HG02759 (cell line): ENCODE results near the gene SYNPO.

Experiments used
- ATAC-seq: cut with Tn5 transposase; IDR thresholded peaks from one replicate; pipeline ENCODE4 v1.9.1; 2021; ENCODE audit warnings: mild to moderate bottlenecking, moderate library complexity; ENCODE audit not compliant: unreplicated experiment

SYNPO gene

DNA sequence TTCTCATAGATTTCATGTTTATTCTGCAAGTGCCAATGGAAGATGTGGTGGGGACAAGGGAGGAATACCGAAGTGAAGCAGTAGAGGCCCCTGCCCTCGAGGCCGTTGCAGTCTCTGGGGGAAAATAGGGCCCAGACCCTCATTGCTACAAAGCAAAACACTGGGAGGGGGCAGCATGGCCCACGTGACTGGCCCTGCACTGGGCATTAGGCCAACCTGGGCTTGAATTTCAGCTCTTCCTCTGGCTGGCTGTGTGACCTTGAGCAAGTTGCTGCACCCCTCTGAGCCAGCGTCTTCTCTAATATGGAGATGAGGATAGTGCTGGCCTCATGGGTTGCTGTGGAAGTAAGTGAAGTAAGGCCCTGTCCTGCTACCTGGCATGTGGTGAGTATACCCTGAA is 709 bp upstream of the SYNPO start:
- no peak for ATAC-seq

DNA sequence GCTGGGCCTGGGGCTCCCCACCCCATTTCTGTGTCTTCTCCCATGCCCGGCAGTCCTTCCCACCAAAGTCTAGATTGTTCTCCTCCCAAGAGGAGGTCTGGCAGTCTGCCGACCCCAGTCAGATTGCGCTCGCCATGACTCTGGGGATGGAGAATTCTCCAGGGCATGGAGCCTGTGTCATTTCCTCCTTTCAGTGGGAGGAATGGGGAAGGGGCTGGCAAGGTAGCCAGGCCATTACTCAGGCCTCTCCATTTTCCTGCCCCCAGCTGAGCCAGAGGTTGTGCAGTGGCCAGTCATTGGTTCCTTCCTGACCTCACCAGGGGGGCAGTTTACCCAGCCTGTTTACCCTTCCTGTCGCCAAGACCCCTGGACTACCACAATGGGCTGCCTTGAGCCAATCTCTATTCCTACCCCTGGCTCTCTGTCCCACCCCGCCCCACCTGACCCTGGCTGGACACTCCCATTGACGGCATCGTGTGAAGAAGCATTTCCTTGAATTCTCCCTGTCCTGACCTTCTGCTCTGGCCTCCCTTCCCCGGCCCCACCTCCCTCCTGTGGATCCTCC is 628 bp downstream of the SYNPO start:
- ATAC-seq = no peak

DNA sequence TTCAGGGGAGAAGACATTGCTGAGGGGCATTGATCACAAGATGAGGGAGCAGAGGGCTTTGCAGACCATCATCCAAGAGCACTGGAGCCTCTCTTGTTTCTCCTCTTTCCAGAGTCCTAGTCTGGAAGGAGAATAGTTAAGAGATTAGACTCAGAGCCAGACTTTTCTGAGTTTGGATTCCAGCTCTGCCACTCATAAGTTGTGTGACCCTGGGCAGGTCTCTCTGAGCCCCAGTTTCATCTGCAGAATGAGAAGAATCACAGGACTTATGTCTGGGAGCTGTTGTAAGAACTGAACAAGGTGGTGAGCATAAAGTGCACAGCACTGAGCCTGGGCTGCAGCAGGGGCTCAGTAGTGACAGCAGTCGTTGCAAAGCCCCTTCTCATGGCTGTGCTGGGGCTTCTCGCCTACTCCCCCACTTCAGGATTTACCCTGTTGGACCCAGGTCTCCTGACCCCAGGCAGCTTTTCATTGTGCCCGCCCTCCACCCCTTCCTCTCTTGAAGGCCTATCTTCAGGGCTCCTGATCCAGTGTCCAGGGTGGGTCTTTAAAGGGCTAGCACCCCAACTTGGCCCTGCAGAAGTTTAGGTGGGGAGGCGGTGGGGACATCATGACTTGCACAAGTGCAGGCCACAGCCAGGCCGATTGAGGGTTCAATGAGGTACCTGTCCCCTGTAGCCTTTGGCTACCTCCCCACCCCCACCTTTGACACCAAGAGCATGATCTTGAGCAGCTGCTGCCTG is 1.5 kb downstream of the SYNPO start:
- no peak for ATAC-seq

DNA sequence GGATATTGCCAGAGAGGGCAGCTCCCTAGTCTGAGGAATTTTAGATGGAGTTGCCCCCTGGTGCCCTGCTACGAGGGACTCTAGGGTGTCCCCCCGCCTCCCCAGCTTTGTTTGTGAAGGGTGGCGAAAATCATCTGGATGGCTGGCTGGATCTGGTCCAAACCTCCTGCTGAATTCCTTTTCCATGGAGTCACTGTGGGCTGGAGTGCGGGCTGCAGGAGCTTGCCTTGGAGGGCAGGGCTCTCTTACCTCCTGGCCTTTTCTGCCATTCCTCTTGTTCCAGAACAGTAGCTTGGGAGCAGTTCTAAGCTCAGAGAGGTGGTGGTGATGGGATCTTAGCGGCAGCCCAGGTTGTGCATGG is 2.1 kb downstream of the SYNPO start:
- no peak for ATAC-seq

DNA sequence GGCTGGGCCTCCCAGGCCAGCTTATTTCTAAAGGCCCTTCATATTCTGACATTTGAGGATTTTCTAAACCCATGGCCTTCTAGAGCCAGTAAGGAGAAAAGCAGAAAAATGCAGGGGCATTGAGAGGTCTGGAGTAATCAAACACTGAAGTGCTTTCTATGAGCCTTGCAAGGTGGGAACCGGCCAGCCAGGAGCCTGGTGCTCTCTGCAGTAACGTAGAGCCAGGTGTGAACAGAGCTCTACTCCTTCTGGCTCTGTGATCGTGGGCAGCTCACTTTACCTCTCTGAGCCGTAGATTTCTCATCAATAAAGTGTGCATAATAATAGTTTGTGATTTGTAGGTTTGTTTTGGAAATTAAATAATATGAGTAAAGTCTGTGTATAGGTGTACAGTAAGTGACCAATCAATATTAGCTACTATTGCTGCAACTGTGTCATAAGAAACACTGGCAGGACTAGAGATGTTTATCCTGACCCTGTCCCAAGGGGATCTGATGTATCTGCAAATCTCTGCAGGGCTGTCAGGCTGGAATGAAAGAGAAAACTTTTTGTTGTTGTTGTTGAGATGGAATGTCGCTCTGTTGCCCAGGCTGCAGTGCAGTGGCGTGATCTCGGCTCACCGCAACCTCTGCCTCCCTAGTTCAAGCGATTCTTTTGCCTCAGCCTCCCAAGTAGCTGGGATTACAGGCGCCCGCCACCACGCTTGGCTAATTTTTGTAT is 2.7 kb downstream of the SYNPO start:
- ATAC-seq = no peak

DNA sequence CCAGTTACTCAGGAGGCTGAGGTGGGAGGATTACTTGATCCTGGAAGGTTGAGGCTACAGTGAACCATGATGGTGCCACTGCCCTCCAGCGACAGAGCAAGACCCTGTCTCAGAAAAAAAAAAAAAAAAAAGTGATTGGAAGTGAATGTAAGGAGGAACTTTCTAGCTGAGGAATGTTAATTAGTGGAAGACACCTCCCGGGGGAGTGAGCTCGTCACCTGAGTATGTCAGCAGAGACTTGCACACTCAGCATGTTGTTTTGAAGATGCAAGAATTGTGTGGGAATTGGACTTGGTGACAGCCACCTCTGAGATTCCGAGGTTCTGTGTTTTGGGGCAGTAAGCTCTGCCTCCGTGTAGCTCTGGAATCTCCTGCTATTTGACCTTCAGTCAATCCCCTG is 3.6 kb downstream of the SYNPO start:
- ATAC-seq = no peak

DNA sequence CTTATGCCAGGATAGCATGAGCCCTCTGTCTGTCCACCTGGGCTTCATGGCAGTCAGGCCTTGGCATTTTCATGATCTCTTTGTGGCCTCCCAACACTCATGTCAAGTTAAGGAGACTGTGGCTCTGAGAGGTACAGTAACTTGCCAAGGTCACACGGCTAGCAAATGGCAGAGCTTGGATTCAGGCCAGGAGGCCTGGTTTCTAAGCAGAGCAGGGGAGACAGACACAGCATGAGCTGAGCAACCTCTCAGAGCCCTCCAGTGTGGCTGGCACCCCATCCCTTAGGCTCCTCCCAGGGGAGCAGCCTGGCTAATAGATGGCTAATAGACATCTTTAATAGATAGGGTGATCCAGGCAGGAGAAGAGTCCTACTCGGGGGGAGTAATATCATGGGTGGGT is 4.1 kb downstream of the SYNPO start:
- ATAC-seq = no peak

DNA sequence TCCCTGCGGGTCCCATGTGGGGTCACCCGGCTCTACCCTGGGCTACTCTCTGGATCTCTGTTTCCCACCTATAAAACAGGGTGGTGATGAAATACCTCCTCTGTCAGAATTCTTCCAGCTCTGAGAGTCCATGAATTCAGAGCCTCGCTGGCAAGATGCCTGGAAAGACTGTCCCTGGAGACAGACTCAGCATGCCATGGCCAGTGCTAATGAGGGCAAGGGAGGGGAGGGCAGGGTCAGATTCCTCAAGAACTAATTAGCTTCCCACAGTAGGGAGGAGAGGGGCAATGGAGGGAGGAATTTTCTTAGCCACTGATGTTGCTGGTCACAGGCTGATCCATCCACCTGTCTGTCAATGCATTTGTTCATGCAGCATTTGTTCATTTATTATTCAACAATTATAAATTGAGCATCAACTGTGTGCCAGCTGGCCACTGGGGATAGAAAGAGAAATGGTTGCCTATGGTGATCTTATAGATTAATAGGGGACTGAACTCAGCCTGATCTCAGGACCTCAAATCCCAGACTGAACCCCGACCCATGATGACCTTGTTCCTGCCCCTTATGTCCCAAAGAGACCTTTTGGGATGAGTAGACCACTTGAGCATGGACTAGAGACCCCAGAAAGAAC is 4.7 kb downstream of the SYNPO start:
- ATAC-seq = no peak

DNA sequence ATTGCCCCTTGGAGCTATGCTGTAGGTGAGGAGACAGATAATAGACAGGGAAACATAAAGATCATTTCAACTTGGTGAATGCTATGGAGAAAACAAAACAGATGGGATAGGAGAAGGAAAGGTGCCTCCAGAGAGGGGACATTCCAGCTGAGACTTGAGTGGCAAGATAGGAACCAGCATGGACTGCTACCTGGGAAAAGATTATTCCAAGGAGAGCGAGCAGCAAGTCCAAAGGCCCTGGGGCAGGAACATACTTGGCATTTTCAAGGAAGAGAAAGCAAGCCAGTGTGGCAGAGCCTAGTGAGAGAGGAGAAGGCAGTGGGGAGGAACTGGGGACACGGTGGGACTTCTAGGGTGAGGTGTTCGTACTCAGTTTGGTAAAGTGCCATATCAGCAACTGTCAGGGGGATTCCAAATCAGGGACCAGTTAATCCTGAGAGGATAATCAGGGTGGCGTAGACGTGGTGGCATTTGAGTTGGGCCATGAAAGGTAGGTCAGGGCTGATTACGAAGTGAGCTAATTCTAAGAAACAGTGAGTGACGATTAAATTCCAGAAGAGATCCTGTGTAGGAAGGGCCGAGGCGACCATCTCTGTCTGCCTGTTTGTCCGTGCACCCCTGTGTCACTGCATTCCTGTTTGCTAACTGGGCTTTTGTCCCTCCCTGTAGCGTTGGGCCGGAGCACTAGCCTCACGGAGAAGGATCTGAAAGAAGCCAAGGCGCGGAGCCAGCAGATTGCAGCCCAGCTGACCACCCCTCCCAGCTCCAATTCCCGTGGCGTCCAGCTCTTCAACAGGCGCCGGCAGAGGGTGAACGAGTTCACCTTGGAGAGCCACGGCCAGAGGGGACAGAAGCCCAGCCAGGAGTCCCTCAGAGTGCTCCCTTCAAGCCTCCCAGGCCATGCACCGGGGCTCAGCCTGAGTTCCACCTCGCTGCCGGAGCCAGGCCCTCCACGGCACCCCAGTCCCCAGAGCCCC is 7.1 kb downstream of the SYNPO start:
- no peak for ATAC-seq

DNA sequence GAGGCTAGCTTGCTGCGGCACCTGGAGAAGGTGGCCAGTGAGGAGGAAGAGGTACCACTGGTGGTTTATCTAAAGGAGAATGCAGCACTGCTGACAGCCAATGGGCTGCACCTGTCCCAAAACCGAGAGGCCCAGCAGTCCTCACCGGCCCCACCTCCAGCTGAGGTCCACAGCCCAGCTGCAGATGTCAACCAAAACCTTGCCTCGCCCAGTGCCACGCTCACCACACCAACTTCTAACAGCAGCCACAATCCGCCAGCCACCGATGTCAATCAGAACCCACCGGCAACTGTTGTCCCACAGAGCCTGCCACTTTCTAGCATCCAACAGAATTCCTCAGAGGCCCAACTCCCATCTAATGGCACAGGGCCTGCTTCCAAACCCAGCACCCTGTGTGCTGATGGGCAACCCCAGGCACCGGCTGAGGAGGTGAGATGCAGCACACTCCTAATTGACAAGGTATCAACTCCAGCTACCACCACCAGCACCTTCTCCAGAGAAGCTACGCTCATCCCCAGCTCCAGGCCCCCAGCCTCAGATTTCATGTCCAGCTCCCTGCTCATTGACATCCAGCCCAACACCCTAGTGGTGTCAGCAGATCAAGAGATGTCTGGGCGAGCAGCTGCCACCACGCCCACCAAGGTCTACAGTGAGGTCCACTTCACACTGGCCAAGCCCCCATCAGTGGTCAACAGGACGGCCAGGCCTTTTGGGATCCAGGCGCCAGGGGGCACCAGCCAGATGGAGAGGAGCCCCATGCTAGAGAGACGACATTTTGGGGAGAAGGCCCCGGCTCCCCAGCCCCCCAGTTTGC is 8.0 kb downstream of the SYNPO start:
- no peak for ATAC-seq

DNA sequence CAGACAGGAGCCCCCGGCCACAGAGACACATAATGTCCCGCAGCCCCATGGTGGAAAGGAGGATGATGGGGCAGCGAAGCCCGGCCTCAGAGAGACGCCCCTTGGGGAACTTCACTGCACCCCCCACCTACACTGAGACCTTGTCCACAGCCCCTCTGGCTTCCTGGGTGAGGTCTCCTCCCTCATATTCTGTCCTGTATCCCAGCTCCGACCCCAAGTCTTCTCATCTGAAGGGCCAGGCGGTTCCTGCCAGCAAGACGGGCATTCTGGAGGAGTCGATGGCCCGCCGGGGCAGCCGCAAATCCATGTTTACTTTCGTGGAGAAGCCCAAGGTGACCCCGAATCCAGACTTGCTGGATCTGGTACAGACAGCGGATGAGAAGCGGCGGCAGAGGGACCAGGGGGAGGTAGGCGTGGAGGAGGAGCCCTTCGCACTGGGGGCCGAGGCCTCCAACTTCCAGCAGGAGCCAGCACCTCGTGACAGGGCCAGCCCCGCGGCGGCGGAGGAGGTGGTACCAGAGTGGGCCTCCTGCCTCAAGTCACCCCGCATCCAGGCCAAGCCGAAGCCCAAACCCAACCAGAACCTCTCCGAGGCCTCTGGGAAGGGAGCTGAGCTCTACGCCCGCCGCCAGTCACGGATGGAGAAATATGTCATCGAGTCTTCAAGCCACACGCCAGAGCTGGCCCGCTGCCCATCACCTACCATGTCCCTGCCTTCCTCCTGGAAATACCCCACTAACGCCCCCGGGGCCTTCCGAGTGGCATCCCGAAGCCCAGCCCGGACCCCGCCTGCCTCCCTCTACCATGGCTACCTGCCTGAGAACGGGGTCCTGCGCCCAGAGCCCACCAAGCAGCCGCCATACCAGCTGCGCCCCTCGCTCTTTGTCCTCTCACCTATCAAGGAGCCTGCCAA is 8.9 kb downstream of the SYNPO start:
- no peak for ATAC-seq

DNA sequence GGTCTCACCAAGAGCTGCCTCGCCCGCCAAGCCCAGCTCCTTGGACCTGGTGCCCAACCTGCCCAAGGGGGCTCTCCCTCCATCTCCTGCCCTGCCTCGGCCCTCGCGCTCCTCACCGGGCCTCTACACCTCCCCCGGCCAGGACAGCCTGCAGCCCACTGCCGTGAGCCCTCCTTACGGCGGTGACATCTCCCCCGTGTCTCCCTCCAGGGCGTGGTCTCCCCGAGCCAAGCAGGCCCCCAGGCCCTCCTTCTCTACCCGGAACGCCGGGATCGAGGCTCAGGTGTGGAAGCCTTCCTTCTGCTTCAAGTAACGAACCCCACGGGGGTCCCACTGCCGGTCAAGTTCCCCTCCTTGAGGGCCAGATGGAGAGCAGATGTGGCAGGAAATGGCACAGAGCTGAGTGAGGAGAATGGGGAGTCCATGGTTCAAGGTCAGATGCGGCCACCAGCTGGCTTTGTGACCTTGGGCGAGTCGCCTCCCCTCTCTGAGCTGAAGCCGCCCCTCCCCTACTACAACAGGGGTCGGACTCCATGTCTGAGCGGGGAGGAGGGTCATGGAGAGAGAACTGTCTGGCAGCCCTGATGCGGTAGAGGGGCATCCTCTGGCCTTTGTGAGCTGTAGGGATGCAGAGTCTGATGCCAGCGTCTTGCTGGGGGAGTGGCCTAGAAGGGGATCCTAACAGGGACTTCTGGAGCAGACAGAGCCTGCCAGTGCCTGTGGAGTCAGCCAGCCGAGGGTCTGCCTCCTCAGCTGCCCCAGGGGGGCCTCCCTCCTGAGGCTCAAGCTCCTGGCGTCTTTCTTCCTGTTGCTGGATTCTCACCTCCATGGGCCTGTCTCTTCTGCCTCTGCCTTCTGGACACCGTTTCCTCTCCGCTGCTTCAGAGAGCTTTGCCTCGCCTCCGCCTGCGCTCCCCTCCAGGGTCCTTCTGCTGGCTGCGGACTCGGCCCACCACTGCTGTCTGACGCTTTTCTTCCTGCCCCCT is 9.9 kb downstream of the SYNPO start:
- ATAC-seq = no peak

DNA sequence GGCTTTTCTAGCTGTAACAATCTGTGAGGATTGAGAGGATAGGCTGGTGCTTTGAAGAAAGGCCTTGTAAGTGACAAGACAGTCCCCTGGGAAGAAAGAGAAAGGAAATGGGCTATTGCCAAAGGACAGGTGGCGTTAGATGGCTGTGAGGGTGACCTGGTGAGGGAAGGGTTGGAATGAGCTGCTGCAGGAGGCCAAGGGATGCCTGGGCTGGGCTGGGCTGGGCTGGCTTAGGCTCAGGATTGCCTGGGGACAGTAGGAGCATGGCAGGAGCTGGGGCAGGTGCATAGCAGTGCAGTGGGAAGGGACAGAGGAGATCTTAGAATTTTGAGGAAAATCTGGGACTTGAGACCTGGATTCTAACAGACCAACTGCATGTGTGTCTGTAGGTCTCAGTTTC is 10.9 kb downstream of the SYNPO start:
- ATAC-seq = no peak

DNA sequence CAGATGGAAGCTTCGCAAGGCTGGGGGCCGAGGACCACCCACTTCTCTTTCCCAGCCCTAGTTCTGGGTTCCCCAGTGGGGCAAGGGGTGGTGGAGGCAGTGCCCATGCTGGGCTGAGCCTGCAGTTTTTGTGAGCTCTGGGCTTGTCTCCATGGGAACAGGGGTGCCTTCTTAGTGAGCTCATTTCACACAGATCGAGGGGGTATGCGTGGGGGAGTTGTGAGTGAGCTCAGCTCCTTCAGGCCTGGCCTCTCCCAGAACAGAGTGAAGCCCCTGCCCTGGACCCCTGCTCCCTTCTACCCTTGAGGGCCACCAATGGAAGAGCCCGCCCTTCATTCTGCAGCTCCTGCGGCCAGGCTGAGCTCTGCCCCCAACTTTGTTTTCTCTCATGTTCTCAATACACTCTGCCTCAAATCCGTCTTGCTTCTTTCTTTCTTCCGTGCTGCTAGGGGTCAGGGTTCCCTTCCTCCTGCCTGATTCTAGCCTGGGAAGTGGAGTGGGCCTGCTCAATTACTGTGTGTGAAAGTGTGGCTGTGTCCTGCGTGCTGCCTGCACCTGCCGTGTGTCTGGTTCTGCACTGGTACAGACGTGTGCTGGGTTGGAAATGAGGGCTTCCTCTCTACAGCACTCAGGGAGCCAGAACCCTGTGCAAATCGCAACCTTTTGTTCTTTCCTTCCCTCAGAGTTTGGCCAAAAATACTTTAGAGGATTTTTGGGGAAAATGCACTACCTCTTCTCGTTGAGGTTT is 11.6 kb downstream of the SYNPO start:
- no peak for ATAC-seq

DNA sequence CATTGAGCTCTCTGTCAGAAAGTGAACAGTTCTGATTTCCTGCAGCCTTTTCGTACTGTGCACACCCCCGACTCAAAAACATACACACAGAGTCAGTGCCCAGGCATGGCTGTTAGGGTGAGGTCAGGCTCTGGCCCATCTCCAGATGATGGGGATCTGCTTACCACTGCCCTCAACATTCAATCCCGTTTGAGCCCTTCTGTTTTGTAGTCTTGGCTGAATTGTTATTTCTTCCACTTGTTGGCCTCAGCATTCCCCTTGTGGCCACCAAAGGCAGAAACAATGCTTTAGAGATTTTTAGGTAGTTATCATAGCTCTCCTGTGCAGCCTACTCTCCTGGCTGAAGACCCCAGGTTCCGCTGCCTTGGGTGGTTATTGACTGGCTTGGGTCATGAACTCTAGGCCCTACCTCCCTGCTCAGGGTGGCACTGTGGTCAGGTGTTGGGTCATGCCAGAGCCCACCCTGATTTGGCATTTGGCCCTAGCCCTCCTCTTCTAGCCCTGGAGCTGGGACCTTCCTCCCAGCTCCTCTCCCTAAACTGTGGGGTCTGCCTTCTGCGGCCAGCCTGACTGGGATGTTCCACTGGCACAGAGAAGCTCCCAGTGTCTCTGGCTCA is 12.8 kb downstream of the SYNPO start:
- no peak for ATAC-seq

DNA sequence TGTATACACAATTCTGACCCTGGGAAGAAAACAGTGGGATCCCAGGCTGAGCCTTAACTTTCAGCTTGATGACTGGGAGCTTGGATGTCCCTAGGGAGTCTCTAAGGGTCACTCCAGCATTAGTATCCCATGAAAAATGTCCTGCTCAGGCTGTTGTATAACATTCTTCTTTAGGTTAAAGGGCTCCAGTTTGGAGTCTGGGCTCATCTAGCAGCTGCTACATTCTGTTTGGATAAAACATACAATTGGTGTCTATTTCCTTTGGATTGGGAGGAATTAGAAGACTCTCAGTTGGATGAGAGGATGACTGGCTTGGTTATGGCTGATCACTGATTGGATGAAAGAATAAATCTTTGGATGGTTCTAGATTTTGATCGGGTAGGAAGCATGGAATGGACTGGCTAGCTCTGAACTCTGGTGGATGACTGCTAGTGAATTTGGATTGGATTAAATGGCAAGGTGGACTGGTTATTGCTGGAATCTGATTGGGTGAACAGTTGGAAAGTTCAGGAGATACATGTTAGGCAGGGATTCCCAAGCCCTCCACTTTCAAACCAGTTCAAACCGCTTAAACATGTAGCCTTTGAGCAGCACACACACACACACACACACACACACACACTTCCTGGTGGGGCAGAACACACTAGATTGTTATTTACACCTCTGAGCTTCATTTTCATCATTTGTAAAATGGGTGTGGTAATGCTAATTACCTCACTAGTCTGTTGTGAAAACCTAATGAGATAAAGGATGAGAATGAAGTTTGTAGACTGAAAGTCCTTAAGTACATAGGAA is 13.5 kb downstream of the SYNPO start:
- no peak for ATAC-seq
